Thyroid gland (tissue), 4 donors: ENCODE data around the gene SHF.

ENCODE experiments used
- POLR2A ChIP-seq, 2 donors: fragments of 450-650 bp; IDR thresholded peaks; one replicate each; pipeline ENCODE4 v1.6.1; 2017; ENCODE audit warnings: antibody characterized with exemption in 2 of 2, mild to moderate bottlenecking in 2 of 2, moderate library complexity in 1 of 2
- TF ChIP-seq, protein P1 (sequence below), 6 experiments: fragments of 200-600 bp in 3 of 6; fragments of 450-650 bp in 3 of 6; sonication (generic) in 3 of 6; IDR thresholded peaks; one replicate each; pipeline ENCODE4 v1.5.1; 2016 to 2019; ENCODE audit warnings: antibody characterized with exemption in 6 of 6, mild to moderate bottlenecking in 2 of 6, inconsistent platforms in 1 of 6, moderate library complexity in 1 of 6

DNA sequence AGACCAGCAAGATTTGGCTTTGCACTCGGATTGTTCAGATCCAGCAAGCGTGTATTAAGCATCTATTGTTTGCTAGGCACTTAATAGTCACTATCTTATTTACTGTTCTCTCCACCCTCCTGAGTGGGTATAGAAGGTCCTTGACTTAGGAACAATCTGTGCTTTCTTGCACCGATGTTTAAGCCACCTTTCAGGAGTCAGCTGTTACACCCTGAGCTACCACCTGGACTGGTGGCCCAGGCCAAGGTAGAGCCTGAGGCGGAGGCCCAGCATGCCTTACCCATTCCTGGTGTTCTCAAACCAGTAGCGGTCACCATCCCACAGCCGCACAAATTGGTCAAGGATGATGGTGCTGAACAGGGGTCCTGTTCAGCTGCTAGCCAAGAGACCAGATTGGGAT lies 48.0 kb downstream of the SHF start:
- TF ChIP-seq, protein P1, sequence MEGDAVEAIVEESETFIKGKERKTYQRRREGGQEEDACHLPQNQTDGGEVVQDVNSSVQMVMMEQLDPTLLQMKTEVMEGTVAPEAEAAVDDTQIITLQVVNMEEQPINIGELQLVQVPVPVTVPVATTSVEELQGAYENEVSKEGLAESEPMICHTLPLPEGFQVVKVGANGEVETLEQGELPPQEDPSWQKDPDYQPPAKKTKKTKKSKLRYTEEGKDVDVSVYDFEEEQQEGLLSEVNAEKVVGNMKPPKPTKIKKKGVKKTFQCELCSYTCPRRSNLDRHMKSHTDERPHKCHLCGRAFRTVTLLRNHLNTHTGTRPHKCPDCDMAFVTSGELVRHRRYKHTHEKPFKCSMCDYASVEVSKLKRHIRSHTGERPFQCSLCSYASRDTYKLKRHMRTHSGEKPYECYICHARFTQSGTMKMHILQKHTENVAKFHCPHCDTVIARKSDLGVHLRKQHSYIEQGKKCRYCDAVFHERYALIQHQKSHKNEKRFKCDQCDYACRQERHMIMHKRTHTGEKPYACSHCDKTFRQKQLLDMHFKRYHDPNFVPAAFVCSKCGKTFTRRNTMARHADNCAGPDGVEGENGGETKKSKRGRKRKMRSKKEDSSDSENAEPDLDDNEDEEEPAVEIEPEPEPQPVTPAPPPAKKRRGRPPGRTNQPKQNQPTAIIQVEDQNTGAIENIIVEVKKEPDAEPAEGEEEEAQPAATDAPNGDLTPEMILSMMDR (IDR thresholded peaks at IDR 0.05), result no peak
- no peak for TF ChIP-seq POLR2A (IDR thresholded peaks at IDR 0.05)
